ENCODE results near the gene LYZL2. TPM values are rescaled to one million over a fixed set of nuclear protein-coding genes. Genes with fewer than 3 reads are reported as not detected.
"Not testable (repeated sequence)": the region's sequence is repeated elsewhere in the genome, so short reads cannot be mapped to it uniquely, and the experiment has no call there.

The LYZL2 gene
- total RNA-seq, 1 donor from 2014 or later, result not detected

DNA sequence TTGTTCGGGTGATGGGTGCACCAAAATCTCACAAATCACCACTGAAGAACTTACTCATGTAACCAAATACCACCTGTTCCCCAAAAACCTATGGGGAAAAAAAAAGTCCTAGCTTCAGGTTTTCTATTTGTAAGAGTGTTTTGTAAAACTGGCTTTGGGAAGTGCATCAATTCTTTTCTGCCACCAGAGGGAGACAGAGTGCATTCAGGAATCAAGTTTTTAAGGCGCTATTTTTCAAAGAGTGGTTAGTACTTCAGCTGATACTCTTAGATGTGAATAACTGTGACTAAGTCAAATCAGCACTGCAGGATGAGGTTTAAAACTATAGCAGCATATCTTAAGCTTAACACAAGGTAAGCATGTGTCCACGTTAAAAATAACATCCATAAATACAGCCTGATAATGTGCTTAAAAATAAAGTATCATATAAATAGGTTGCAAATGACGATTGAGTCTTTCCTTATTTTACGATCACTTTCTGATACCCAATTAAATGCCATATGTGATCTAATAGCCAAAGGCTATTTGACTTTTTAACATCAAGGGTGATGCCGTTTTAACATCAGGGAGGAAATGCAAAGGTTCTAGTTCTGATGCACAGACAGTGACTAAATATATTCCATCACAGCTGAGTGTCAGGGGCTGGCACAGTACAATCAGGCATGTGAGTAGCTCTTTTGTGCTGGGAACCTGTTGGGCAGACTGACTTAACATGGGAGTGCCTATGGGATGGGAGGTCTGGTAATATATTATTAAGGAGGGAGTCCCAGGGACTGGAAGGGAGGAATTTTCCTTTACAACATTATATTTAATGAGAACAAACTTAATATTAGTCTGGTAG is 10.6 kb upstream of the LYZL2 start:
- DNase-seq (ENCODE audit: low read depth), result peak; percentile 79

- peak; percentile 76 for DNase-seq (ENCODE audit: low read depth)
These were observed 8.4 kb upstream of the LYZL2 start for GRCh38 chr10:30637881-30638467.

DNA sequence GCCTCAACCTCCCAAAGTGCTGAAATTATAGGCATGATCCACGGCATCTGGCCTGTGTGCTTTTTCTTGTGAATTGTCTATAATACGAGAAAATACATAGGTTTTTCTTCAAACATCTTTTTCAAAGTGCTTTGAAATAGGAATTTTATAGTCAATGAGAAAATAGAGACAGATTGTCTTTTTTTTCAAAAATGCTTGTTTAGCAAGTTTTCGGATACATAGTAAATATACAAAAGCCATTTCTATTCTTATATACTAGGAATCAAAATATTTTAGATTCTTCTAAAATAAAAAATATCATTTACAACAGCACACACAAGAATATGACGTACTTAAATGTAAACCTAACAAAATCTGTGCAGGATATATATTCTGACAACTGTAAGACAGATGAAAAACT is 1.6 kb upstream of the LYZL2 start:
- no peak for DNase-seq (ENCODE audit: low read depth)

GRCh38 chr10:30630571-30630970 is 1.0 kb upstream of the LYZL2 start:
- no peak for DNase-seq (ENCODE audit: low read depth)

DNA sequence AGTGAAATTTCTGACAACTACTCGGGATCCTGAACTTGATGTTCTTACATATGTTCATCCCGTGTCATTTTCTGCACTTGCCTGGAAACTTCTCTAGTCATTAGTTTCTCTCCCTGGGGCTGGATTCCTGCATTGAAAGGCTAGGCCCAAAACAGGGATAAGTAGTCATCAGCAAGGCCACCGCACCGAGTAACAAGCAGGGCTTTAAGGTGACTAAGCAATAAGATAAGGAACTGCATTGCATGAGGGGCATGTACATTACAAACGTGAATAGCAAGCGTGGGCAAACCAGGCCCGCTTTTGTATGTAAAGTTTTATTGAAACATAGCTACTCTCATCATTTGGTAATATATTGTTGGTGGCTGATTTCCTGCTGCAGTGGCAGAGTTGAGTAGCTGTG is 977 bp downstream of the LYZL2 start:
- not testable (repeated sequence) for DNase-seq (ENCODE audit: low read depth)

DNA sequence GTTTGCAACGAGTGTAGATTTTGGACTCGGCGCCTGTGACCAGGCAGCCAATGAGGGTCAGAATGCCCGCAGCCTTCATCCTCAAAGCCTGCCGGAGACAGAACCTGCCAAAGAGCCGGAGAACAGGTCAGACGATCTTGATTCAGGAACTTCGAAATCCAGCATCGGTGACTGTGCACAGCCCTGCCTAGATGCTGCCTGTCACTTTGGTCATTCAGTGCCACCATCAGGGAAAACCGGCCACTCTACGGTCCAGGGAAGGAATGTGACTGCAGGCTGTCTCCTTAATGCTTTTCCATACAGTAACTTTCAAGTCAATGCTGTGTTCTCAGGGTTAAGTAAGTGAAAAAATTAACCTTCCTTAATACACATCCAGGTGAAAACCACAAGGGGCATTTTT is 2.7 kb downstream of the LYZL2 start:
- DNase-seq (ENCODE audit: low read depth), result not testable (repeated sequence)

DNA sequence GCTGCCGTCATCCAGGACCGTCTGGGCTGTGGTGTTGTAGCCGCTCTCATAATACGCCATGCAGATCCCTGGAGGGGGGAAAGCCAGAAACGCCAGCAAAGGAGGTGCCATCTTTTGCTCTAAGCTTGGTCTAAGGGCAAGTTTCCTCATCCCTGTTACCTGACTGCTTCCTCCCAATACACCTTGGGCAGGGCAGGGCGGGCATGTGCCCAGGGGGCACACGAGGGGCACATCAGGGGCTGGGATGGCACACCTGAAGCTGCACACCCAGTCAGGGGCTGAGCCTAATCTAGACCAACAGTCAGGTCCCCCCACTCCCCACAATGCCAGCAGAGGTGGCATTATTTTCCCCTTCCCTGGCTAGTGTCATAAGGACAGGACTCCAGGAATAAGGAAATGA is 3.4 kb downstream of the LYZL2 start:
- not testable (repeated sequence) for DNase-seq (ENCODE audit: low read depth)

- DNase-seq (ENCODE audit: low read depth), result no peak
These were observed 4.5 kb downstream of the LYZL2 start for GRCh38 chr10:30625080-30625479.

- DNase-seq (ENCODE audit: low read depth), result no peak
These were observed 9.6 kb downstream of the LYZL2 start for GRCh38 chr10:30619966-30620365.

DNA sequence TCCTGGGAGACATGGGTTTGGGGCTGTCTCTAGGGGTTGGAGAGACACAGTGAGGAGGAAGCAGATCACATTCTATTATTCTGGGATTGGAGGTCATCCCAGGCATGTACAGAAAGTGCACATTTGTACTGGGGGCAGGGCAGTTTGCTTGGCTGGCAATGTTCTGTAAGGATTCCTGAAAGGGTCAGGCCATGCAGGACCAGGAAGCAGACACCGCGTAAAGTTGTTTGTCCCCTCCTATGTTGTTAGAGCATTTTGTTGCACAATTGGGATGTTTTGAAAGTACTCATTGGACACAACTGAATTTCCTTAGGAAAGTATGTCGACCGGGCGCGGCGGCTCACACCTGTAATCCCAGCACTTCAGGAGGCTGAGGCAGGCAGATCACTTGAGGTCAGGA is 12.5 kb downstream of the LYZL2 start:
- no peak for DNase-seq (ENCODE audit: low read depth)

GRCh38 chr10:30611041-30611440 is 18.5 kb downstream of the LYZL2 start:
- DNase-seq (ENCODE audit: low read depth), result not testable (repeated sequence)

DNA sequence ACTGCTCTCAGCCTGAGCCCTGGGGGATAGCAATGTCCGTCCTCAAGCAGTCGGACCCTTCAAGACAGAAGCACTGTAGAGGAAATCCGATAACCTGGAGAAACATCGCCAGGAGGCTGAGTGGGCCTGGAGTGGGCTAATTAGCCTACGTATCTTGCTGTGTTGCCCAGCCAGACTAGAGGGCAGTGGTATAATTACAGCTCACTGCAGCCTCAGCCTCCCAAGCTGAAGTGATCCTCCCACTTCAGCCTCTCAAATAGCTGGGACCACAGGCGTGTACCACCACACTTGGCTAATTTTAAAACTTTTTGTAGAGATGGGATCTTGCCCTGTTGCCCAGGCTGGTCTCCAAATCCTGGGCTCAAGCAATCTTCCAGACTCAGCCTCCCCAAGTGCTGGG is 21.7 kb downstream of the LYZL2 start:
- DNase-seq (ENCODE audit: low read depth), result no peak

DNA sequence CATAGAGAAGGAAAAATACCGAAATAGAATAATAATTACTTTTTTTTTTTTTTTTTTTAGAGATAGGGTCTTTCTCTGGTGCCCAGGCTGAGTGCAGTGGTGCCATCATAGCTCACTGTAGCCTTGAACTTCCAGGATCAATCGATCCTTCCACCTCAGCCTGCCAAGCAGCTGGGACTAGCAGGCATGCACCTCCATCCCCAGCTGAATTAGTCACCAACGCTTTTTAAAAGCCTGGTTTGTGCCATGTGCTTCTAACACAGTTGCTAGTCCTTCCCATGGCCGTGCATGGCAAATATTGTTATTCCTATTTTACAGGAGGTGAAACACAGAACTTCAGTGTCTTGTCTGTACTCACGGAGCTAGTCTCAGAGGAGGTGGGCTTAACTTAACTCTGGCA is 23.2 kb downstream of the LYZL2 start:
- DNase-seq (ENCODE audit: low read depth), result peak; percentile 32

- not testable (repeated sequence) for DNase-seq (ENCODE audit: low read depth)
These were observed 24.0 kb downstream of the LYZL2 start for GRCh38 chr10:30605341-30606121.

- DNase-seq (ENCODE audit: low read depth), result no peak
These were observed 26.0 kb downstream of the LYZL2 start for GRCh38 chr10:30603589-30603988.

GRCh38 chr10:30602747-30603146 is 26.8 kb downstream of the LYZL2 start:
- DNase-seq (ENCODE audit: low read depth), result no peak

DNA sequence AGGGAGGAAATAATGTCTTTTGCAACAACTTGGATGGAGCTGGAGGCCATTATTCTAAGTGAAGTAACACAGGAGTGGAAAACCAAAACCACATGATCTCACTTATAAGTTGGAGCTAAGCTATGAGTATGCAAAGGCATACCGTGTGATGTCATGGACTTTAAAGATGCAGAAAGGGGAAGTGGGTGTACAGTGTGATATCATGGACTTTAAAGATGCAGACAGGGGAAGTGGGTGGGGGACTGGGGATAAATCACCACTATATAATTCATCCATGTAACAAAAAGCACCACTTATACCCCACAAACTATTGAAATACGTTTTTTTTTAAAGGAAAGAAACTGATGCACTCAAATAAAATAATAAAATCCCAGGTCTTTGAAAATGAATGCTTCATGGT is 29.5 kb downstream of the LYZL2 start:
- DNase-seq (ENCODE audit: low read depth), result no peak

- no peak for DNase-seq (ENCODE audit: low read depth)
These were observed 31.3 kb downstream of the LYZL2 start for GRCh38 chr10:30598105-30598776.

- not testable (repeated sequence) for DNase-seq (ENCODE audit: low read depth)
These were observed 32.1 kb downstream of the LYZL2 start for GRCh38 chr10:30597433-30597824.

DNA sequence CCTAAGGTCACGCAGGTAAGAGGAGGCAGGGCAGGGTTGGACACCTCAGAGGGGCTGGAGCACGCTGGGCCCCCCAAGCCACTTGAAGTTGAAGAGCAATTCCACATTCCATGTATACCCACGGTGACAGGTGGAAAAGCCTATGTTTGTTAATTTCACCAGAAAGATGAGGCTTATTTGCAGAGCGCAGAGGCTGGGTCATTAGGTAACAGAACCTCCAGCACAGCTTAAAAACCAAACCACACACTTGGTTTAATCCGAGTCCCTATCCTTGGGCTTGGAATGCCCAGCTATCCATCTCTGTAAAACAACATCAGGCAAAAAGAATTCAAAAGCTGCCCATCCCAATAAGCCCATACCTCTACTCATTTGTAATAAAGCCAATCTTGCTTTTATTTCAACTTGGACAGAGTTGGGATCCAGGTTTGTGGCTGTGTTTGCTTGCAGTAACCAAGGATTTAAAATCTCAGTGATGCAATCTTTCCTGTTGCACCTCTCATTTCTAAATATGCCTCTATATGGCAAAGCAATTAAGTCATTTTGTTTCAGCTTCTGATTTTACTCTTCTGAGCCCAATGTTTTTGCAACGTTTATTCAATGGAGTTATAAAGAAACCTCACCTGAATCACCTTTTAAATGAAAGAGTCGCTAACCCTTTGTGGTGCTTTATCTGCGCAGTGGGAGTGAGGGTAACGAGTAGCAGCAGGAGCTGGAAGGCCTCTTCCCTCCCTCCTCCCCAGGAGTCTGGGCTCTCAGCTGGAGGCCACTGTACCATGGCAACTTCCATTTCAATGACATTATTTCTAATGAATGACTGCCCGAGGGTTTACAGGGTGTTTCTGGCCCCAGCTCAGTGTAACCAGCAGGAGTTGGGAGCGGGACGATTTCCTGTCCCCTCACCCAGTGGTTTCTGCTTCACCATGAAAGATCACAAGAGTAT is 32.8 kb downstream of the LYZL2 start:
- not testable (repeated sequence) for DNase-seq (ENCODE audit: low read depth)
